NCI-H1092 treated with DMSO at 0.1 percent for 48 hours (cell line): Measurements from ENCODE around the gene SP2.

ENCODE experiments used
- DNase-seq: peaks from one replicate; lab custom pipeline; 2025; lab: John Stamatoyannopoulos, UW

Gene SP2

GRCh38 chr17:47949197-47949759 is 53.2 kb downstream of the SP2 start:
- DNase-seq = peak; percentile 66

DNA sequence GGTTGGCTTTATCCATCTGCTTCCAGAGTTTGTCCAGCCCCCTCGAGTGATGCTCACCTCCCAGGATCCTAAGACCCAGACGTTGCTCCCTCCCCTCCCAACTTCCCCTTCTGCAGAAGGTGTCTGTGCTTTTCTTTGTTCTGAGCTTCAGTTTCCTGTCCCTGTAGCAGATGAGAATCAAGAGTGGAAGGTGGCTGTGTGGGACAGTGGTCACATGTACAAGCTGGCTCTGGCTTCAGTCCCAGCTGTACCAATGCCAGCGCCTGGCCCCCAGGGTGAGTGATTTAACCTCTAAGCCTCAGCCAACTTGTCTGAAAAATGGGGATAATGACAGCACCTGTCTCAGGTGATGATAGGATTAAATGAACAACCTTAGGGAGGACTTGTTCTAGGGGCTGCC is 53.9 kb downstream of the SP2 start:
- DNase-seq = no peak

DNA sequence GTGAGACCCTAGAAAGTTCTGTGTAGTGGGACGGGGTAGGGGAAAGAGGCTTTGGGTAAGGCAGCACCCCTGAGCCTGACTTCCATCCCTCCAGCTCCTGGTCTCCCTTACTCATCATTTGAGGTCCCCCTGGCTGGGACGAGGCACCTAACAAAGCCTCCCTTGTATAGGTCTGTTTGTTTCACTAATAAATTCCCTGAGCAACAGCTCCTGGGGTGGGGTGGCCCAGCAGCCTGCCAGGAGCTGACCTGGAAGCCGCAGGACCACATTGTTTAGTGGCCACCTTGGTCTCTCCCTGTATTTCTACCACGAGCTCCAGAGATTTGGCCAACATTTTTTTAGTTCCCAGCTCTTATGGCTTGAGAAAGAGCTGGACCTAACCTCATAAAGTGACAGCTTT is 54.4 kb downstream of the SP2 start:
- DNase-seq = no peak

DNA sequence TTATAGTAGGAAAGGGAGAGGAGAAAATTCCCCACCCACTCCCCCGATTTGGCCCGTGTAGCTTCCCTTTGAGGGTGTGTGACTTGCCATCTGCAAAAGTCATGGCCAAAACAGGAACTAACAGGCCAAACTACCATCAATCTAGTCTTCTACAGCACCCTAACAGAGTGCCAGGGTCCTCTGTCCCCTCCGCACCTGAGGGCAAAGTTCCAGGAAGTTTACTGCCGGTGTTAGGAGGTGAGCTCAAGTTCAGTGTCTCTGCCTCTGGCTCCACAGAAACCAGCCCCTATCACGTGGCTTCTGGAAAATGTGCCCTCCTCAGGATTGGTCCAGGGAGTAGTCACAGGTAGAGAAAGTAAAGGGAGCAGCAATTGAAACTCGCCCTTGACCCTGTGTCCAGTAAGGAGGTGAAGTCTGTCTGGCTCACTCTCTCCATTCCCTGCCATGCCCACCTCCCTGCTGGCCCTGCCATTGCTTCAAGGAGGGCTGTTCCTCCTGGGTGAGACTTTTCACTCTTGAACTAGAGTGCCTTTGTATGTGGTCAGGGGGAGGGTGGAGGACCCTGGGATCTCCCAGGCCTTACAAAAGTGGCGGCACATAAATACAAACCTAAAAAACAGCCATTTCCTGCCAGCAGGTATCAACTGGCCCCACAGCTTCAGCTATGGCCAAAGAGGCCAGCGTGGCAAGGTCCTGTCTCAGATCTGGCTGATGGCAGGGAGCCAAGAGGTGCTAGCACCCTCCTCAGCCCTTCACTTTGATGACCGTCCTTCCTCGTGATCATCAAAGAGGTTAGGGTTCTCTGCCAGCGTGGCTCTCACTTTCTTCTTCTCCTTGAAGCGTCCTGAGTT is 56.4 kb downstream of the SP2 start:
- no peak for DNase-seq

GRCh38 chr17:47953909-47954308 is 57.9 kb downstream of the SP2 start:
- DNase-seq = no peak

GRCh38 chr17:47955497-47956461 is 59.7 kb downstream of the SP2 start:
- no peak for DNase-seq

DNA sequence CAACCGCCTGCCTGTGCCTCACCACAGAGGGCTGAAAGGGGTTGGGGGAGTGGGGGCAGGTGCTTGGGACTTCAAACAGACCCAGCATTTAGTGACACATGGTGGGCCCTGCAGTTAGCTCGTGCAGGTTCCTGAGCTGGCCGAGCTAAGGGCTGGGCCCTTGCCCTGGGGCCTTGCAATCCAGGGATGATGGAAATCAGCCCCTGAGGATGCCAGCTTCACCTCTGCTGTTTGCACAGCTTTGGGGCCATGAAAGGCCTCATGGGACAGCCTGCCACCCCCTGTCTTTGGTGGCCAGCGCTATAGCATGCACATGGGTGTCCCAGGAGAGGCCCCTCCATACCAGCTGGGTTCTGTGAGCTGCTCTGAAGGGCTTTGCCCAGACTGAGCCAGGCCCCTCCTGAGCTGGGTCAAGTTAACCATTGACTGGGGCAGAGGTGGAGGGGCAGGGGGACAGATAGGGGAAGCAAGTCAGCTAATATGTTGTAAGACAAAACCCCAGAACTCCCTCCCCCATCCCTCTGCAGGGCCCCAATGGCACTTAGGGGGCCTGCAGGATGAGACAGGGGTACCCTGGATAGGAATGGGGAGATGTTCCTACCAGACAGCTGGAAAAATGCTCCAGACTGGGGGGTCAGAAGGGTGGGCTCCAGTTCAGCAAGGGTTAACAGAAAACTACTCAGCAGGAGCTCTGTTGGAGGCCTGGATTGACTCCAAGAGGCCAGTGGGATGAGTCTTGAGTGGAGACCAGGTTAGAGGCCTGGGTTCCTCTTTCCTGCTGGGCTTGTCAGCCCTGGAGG is 61.0 kb downstream of the SP2 start:
- peak; percentile 30 for DNase-seq

GRCh38 chr17:47957591-47958490 is 61.8 kb downstream of the SP2 start, which contains the start of gene PRR15L:
PRR15L (minus strand) TSS chr17:47957883; CDS start chr17:47953234, 4,649 bp downstream.
- peak; percentile 30 for DNase-seq

- DNase-seq = peak; percentile 27
Observed at GRCh38 chr17:47959825-47960655, 64.0 kb downstream of the SP2 start.

DNA sequence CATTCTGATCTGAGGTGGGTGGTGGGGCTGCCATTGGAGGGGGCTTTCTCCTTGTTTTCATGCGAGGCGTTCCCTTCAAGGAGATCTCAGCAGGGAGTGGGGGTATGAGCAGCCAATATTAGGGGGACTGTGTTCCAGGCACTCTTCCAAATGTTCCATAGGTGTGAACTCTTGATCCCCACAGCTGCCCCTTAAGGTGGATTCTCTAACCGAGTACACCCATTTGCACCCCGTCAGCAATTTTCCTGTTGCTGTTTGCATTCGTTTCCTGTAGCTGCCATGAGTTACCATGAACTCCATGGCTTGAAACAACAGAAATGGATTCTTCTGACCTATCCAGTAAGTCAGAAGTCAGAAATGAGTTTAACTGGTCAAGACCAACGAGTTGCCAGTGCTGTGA is 65.4 kb downstream of the SP2 start:
- DNase-seq = no peak

DNA sequence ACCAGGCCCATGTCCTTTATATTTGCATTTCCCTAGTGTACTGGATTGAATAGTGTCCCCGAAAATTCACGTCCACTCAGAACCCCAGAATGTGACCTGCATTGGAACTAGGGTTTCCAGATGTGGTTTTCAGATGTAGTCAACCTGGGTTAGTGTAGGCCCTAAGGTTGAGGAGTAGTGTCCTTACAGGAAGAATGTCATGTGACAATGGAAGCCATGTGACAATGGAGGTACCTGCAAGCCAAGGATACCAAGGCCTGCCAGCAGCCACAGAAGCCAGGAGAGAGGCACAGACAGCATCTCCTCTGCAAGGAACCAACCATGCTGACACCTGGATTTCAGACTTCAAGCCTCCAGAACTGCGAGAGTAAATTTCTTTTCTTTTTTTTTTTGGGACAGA is 66.9 kb downstream of the SP2 start:
- DNase-seq = no peak

GRCh38 chr17:47964856-47965255 is 68.8 kb downstream of the SP2 start:
- DNase-seq = no peak

GRCh38 chr17:47966079-47966519 is 70.1 kb downstream of the SP2 start:
- DNase-seq = no peak

GRCh38 chr17:47967607-47968252 is 71.7 kb downstream of the SP2 start:
- DNase-seq = no peak

DNA sequence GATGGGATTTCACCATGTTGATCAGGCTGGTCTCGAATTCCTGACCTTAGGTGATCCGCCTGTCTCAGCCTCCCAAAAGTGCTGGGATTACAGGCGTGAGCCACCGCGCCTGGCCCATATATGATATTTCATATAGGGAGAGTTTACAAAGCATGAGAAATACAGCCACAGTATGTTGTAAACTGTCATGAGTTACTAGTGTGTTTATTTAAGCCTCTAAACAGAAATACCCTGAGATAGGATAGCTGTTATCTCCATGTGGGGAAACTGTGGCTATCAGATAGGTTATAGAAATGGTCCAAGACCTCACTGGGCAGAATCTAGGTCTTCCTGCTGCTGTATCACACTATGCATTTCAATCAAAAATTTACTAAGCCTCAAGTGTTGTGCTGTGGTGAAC is 72.8 kb downstream of the SP2 start:
- DNase-seq = no peak

DNA sequence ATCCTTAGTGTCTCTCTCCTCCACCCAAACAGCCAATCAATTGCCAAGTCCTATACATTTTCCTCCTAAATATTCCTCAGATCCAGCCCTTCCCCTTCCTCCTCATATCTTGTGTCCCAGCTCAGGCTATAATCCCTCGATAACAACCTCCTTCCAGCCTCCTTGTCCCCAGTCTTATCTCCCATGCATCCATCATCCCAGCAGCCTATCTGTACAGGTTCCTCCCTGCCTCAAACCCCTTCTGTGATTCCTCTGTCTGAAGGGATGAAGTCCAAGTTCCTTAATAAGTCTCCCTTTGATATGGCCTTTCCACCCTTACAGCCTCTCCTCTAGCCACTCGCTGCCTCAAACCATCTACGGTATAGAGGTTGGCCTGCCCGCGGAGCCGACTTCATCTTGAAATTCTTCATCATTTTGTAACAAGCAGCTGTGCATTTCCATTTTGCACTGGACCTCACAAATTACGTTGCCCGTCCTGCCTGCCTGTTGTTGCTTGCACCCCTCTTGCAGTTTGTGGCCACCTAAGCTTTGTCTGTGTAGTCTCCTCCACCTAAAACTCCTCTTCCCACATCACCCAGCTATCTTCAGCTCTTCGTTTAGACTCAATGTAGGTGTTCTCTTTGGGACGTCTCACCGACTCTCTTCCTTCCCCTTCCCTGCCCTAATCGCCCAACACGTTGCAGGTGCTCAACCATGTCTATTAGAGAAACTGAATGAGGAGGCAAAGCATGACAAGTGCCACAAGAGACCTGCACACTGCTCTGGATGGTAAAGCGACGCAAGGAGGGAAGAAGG is 74.1 kb downstream of the SP2 start:
- no peak for DNase-seq

DNA sequence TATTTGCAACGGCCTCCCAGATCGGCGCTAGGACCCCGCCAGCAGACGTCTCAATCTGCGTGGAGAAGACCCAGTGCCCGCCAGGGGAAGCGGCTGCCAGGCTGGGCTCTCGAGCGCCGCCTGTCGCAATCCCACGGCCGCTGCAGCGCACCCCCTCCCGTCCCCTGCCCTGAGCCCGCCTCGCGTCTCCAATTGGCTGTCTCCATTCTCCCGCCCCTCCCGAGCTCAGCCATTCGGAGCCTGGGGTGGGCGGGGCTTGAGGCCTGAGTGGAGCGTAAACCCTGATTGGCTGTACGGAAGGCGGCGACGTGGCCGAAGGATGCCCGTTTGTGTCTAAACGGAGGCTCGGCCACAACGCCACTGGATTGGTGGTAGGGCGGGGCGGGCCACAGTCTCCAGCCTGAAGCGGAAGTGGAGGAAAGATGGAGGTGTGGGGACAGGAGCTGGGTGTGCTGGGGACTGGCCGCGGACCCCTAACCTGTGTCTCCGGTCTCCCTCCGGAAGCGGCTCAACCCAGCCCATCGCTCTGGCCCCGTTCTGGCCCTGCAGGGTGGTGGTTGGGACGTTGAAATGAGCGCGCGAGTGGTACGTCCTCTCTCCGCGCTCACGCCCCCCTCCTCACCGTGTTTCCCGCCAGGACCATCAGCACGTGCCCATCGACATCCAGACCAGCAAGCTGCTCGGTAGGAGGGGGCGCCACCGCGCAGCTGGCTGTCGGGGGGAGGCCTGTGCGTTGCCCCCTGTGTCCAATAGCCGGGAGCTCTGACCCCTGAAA is 74.9 kb downstream of the SP2 start, which contains the start of gene CDK5RAP3:
Gene CDK5RAP3 (plus strand): TSS at position 389 of the 775 bp plus-strand sequence. CDS start 34 bp downstream, at position 423.
- DNase-seq = peak; percentile 99
